Erythroblast (primary cell): ENCODE results near the gene SSBP2.
"Not testable (repeated sequence)": the region's sequence is repeated elsewhere in the genome, so short reads cannot be mapped to it uniquely, and the experiment has no call there.

ENCODE experiments used
- DNase-seq, 2 experiments: peaks; one replicate each; lab custom pipeline; 2025; lab: John Stamatoyannopoulos, UW
- GATA1 ChIP-seq: IDR thresholded peaks from 2 replicates; pipeline ENCODE4 v1.6.1; 2011; ENCODE audit warnings: low read depth, mild to moderate bottlenecking, control low read depth, low read length, moderate library complexity
- POLR2A ChIP-seq: IDR thresholded peaks from 2 replicates; pipeline ENCODE4 v1.6.1; 2011; ENCODE audit warnings: mild to moderate bottlenecking, low read length

The SSBP2 gene

DNA sequence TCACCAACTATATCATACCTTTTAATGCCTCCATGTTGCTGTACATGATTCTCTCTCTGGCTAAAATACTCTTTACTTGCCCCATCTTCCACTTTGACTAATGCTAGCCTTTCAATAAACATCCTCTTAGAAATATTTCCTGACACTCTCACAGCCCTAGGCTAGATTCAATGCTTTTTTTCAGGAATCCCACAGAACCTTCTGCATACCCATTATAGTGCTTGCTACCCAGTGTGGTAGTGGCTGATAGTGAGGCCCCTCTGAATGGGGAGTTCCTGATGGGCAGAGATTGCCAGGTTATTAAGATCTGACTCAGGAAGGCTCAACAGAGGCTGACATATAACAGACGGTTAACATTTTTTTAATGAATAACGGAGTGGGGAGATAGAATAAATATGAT, 11.6 kb downstream of the SSBP2 start:
- peak; percentile 38 to 66 for DNase-seq
- TF ChIP-seq GATA1 = no peak
- TF ChIP-seq POLR2A = no peak

DNA sequence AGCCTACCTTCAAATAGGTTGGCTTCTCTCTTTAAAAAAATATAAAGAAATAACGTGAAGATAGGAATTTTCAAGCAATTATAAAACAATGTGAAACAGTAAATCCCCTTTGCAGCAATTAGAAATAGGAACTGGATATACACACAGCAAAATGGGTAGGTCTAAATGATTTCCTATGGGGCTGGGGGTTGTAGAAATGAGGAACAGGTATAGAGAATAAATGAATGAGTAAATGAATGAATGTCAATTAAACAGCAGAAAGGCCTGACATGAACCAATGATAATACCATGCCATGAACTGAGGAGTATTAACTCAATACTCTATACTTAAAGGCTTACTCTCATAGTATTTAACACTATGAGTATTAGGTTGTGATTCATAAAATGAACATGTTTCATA, 21.6 kb downstream of the SSBP2 start:
- no peak for DNase-seq
- TF ChIP-seq POLR2A = no peak
- TF ChIP-seq GATA1 = no peak

DNA sequence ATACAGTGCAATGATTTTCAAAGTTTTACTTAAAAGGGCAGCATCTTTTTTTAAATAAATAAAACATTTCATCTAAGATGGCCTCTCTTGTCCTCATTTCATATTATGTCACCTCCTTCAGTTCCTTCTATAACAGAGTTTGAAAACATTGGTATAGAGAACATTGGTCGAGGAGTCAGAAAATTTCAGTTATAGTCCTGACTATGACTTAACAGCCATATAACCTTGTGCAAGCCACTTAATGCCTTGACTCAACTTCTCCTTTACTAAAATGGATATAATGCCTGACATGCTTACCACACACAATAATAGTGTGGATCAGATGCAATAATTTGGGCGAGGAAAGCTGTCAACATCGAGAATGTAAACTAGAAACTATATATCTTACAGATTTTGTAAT, 22.6 kb downstream of the SSBP2 start:
- TF ChIP-seq POLR2A (no peak), GATA1 (no peak)
- no peak for DNase-seq

DNA sequence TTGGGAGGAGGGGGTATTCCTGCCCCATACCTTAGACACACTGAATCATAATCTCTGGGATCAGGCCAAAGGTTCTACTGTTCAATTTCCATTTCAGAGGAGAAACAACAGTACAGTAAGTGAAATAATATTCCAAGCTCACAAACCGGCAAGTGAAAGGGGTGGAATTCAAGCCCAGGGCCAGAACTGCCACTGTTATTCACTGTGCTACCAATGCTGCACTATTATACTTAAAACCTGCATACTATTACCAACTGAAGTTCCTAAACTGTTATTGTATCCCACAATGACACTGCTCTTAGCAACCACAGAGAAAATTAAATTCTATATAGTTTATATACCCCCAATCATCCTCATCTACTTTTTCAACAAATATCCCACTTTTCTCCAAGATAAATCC, 24.6 kb downstream of the SSBP2 start:
- TF ChIP-seq POLR2A (no peak), GATA1 (no peak)
- no peak for DNase-seq

DNA sequence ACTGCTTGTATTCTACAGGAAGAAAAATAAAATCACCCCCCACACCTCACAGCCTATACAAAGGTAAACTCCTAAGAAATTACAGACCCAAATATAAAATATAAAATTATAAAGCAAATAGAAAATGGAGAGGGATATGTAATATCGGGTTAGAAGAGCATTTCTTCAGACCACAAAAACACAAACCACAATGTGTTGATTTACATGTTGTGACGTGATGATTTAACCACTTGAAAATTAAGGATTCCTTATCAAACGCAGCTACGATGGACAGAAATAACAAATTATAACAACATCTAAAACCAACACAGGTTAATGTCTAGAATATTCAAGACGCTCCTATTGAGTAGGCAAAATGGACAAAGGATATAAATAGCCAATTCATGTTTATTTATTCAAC, 26.3 kb downstream of the SSBP2 start:
- no peak for DNase-seq
- TF ChIP-seq POLR2A (no peak), GATA1 (no peak)

DNA sequence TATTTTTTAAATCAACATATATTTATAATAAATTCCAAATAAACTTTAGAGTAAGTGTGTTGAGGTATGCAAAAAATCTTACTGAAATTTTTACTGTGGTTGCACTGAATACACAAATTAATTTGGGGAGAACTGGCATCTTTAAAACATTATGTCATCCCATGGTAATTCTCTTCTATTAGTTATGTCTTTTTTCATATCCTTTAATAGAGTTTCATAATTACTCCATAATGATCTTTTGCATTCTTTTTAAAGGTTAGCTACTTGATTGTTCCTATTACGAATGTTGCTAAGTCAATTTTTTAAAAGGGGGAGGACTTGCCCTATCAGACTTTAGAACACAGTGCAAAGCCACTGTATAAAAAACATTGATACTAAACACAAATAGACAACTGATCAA, 26.8 kb downstream of the SSBP2 start:
- TF ChIP-seq GATA1 (no peak), POLR2A (no peak)
- DNase-seq = no peak

DNA sequence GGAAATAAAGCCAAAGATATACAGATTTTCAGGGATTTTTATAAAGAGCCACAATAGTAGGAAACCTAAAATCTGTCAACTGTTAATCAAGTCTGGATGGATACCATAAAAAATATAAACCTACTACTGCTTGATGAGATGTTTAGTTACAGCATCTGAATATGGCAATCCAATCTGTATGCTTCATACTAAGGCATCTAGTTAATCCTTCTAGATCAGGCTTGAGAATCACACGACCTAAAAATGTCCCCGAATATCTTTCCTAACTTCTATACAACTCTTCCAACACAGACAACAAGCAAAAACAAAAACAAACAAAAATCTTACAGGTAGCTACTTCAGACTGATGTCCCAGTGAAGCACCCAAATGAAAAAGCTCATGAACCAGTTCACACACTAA, 29.8 kb downstream of the SSBP2 start:
- TF ChIP-seq GATA1 = no peak
- TF ChIP-seq POLR2A = no peak

DNA sequence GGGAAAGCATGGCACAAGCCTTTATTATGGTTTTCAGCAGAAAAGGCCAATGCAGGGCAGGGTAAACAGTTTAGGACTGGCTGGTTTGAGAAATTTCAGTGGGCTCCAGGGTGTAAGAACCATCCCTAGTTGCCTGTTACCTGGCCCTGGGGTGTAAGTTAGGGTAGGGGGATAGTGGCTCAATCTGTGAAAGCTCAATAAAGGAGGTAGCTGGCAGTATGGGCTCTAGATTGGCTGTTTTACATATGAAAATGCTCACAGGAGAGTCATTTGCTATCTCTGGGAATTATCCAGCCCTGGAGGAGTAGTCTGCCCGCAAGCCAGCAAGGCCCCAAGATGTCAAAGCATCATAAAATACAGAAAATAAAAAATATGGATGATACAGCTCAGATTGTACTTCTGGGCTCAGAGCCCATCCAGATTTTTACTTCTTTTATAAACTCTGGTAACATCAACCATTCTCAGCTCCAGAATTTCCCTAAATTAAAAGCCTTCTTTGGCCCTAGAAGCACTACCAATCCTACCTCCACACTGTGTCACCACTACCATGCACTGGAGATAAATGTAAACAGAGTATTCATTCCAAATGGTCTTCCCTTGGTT, 31.1 kb downstream of the SSBP2 start:
- no peak for TF ChIP-seq POLR2A
- no peak for DNase-seq

More for the DNA sequence above, 29.8 kb downstream of the SSBP2 start:
- no peak for DNase-seq

DNA sequence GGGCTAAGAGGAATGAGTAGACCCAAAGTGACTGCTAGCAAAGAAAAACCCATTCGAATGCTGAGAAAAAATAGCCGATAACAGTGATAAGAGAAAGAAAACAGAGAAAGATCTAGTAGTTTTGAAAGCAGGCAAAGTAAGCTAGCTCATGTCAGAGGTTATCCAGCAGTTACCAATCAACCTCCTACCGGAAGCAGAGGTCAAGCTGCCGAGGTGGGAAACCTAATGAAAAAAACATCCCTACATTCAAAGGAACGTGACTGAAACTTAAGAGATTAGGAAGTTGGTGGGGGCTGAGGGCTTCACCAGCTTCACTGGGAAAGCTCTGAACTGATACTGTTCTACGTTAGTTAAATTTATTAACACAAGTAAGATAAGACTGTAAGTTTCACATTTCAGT, 32.6 kb downstream of the SSBP2 start:
- DNase-seq = peak in 1 of 2 experiments; percentile 7

DNA sequence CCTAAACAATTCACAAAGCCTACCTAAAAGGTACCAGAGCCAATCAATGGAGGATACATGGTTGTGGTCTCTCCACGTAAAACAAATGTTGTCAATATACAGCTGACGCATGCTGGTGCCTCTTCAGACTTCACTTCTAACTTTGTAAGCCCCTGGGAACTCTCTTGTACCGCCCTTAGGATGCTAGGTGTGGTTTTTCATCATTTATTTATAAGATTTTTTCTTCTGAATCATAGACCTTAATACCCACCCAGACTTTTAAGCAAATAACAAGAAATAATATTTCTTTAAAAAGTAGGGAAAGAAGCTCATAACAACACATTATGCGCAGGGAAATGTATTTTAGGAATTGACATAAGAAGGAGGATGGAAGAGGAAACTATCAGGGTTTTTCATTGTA, 33.0 kb downstream of the SSBP2 start:
- no peak for DNase-seq

More for the DNA sequence above, 32.6 kb downstream of the SSBP2 start:
- TF ChIP-seq GATA1 (no peak), POLR2A (no peak)

DNA sequence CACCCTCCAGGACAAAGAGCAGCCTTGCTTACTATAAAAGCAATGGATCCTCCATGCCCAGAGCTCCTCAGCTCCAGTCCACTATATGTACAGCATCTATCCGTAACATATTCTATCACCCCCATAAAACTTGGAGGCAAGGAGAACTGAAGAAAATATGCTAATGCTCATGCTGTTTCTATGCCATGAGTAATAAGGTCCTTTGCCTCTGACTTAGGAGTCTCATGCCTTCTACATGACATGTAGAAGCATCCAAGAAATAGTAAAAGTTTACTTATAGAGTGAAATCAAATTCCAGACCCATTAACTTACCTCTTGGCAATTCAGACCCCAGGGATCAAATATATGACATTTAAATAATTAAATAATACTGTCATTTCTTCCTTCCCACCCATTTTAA, 33.7 kb downstream of the SSBP2 start:
- no peak for TF ChIP-seq POLR2A
- no peak for TF ChIP-seq GATA1
- no peak for DNase-seq

More for the DNA sequence above, 33.0 kb downstream of the SSBP2 start:
- TF ChIP-seq GATA1 (no peak), POLR2A (no peak)

DNA sequence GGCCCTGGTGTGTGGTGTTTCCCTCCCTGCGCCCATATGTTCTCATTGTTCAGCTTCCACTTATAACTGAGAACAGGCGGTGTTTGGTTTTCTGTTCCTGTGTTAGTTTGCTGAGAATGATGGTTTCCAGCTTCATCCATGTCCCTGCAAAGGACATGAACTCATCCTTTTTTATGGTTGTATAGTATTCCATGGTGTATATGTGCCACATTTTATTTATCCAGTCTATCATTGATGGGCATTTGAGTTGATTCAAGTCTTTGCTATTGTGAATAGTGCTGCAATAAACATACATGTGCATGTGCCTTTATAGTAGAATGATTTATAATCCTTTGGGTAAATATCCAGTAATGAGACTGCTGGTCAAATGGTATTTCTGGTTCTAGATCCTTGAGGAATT, 36.8 kb downstream of the SSBP2 start:
- DNase-seq = not testable (repeated sequence)

DNA sequence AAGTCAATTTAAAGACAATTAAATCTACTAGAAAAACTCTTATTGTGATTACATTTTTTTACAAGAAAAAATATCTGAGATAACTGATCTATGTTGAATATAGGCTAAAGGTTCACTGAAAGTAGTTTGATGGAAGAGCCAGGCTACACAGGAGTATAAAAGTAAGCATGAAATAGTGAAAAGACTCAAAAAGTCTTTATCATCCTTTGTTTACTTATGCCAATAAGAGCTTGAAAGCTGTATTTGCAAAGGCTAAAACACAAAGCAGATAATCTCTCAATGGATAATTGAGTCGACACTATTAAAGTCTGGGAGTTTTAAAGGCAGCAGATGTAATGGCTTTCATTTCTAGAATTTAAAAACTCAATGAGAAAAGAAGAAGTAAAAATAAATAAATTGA, 42.0 kb downstream of the SSBP2 start:
- no peak for DNase-seq

DNA sequence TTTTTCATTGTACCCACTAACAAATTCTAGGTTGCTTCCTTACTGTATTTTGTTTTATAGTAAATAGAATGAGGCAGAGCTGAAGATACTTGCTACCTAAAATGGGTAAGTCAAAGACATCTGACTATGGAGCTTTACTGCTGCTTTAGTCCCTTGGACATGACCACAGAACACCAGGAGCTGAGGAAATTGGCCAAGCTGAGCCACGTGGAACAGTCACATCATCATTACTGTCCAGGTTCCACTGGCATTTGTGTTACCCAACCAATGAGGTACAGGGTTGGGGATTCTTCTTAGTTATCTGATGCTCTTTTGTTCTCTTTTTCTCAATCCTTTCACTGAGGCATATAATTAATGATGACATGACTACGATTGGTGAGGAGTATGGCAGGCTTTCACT, 47.1 kb downstream of the SSBP2 start:
- DNase-seq = no peak
- TF ChIP-seq POLR2A = no peak

More for the DNA sequence above, 42.0 kb downstream of the SSBP2 start:
- TF ChIP-seq POLR2A (no peak), GATA1 (no peak)

DNA sequence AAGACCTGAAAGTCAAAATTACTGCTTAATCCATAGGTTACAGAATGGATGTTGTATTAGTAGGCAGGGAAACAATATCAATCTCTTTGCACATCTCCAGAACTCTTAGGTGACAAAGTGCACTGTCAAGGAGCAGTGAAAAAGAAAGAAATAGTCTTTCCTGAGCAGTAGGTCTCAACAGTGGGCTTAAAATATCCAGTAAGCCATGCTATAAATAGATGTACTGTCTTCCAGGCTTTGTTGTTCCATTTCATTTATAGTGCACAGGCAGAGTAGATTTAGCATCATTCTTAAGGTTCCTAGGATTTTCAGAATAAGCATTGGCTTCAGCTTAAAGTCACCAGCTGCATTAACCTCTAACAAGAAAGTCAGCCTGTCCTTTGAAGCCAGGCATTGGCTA, 50.7 kb downstream of the SSBP2 start:
- TF ChIP-seq GATA1 (no peak), POLR2A (no peak)
- DNase-seq = no peak

DNA sequence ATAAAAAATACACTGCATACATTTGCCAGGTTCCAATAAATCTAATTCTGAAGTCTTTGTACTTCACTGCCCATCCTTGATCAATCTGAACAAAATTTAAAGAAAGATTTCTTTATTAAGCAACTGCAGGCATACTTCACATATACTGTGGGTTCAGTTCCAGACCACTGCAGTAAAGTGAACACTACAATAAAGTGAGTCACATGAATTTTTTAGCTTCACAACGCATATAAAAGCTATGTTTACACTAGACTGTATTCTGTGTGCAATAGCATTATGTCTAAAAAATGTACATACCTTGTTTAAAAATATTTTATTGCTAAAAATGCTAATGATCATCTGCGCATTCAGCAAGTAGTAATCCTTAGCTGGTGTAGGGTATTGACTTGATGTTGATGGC, 52.1 kb downstream of the SSBP2 start:
- no peak for TF ChIP-seq POLR2A
- TF ChIP-seq GATA1 = no peak
- no peak for DNase-seq
